MM.1S (cell line): ENCODE results near the gene C11orf91.

ENCODE experiments used
- CTCF ChIP-seq: fragments of 300-600 bp; sonication (generic); IDR thresholded peaks from 2 replicates; pipeline ENCODE4 v1.5.1; 2016; ENCODE audit warnings: antibody characterized with exemption, low read length, mixed read lengths
- EZH2 ChIP-seq: fragments of 300-600 bp; sonication (generic); optimal IDR thresholded peaks from 2 replicates; pipeline ENCODE3; 2017; ENCODE audit warnings: low read depth, mild to moderate bottlenecking, antibody characterized with exemption, low read length, mixed read lengths
- EZH2phosphoT487 ChIP-seq: fragments of 300-600 bp; sonication (generic); IDR thresholded peaks from 2 replicates; pipeline ENCODE4 v1.6.1; 2018; ENCODE audit warnings: antibody characterized with exemption, low read length

- no peak for TF ChIP-seq CTCF
- no peak for TF ChIP-seq EZH2phosphoT487
- TF ChIP-seq EZH2: no peak
These were observed 47.4 kb upstream of the C11orf91 start for GRCh38 chr11:33747979-33748378.
